Dendritic cell treated with granulocyte-macrophage colony-stimulating factor and Interleukin-4, amounts not matched to agents 40 ng/mL and 50 ng/mL, for 4 days (primary cell): ENCODE results near the gene LRRC3.

Experiments
- H3K27ac Mint-ChIP-seq: one replicate; pipeline ENCODE4 v1.8.0; 2022; ENCODE audit warnings: mild to moderate bottlenecking, mixed read lengths
- H3K27me3 Mint-ChIP-seq: one replicate; pipeline ENCODE4 v1.8.0; 2022; ENCODE audit warnings: mild to moderate bottlenecking, mixed read lengths
- H3K36me3 Mint-ChIP-seq: one replicate; pipeline ENCODE4 v1.8.0; 2022; ENCODE audit warnings: low read depth, mixed read lengths
- H3K4me1 Mint-ChIP-seq: one replicate; pipeline ENCODE4 v1.8.0; 2022; ENCODE audit warnings: low read depth, mixed read lengths
- H3K4me3 Mint-ChIP-seq: one replicate; pipeline ENCODE4 v1.8.0; 2022; ENCODE audit warnings: mild to moderate bottlenecking, moderate library complexity, mixed read lengths
- H3K9me3 Mint-ChIP-seq: one replicate; pipeline ENCODE4 v1.8.0; 2022; ENCODE audit warnings: mixed read lengths
- intact Hi-C: fragments of 100-400 bp; cut with micrococcal nuclease; formaldehyde crosslinking; loops from one replicate; pipeline ENCODE4 v1.15.0; 2022

The LRRC3 gene

GRCh38 chr21:44492567-44493385, 37.5 kb downstream of the LRRC3 start:
- H3K4me3 Mint-ChIP-seq = no peak overlapping the region
- H3K9me3 Mint-ChIP-seq = peaks cover 23% of the 10 kb centered on the region
- H3K27ac Mint-ChIP-seq = peak overlapping the region; percentile 77
- H3K27me3 Mint-ChIP-seq = peaks cover 43% of the 10 kb centered on the region
- H3K36me3 Mint-ChIP-seq = peaks cover 19% of the 10 kb centered on the region
- H3K4me1 Mint-ChIP-seq = peaks cover 25% of the 10 kb centered on the region
- intact Hi-C loops = no loop called here

GRCh38 chr21:44494418-44494817, 39.1 kb downstream of the LRRC3 start:
- Mint-ChIP-seq H3K27ac (no peak overlapping the region), H3K36me3 (peaks cover 19% of the 10 kb centered on the region), H3K9me3 (peaks cover 23% of the 10 kb centered on the region), H3K4me1 (peaks cover 27% of the 10 kb centered on the region), H3K4me3 (no peak overlapping the region), H3K27me3 (peaks cover 38% of the 10 kb centered on the region)
- intact Hi-C loops = no loop called here

- peaks cover 19% of the 10 kb centered on the region for H3K36me3 Mint-ChIP-seq
- peaks cover 23% of the 10 kb centered on the region for H3K9me3 Mint-ChIP-seq
- intact Hi-C loops = no loop called here
- peaks cover 36% of the 10 kb centered on the region for H3K27me3 Mint-ChIP-seq
- no peak overlapping the region for H3K4me3 Mint-ChIP-seq
- no peak overlapping the region for H3K27ac Mint-ChIP-seq
- peaks cover 27% of the 10 kb centered on the region for H3K4me1 Mint-ChIP-seq
Measured at GRCh38 chr21:44494956-44495355, 39.6 kb downstream of the LRRC3 start.

- Mint-ChIP-seq H3K4me3 (no peak overlapping the region), H3K4me1 (peaks cover 27% of the 10 kb centered on the region), H3K9me3 (peaks cover 23% of the 10 kb centered on the region), H3K36me3 (peaks cover 19% of the 10 kb centered on the region), H3K27me3 (peaks cover 34% of the 10 kb centered on the region), H3K27ac (no peak overlapping the region)
- intact Hi-C loops = no loop called here
Measured at GRCh38 chr21:44495611-44496563, 40.6 kb downstream of the LRRC3 start.

GRCh38 chr21:44496564-44497550, 41.5 kb downstream of the LRRC3 start:
- H3K4me3 Mint-ChIP-seq = no peak overlapping the region
- intact Hi-C loops = no loop called here
- H3K27ac Mint-ChIP-seq = peak overlapping the region; percentile 35

GRCh38 chr21:44497703-44498126, 42.4 kb downstream of the LRRC3 start:
- peaks cover 15% of the 10 kb centered on the region for H3K4me1 Mint-ChIP-seq
- peaks cover 12% of the 10 kb centered on the region for H3K9me3 Mint-ChIP-seq
- no peak overlapping the region for H3K4me3 Mint-ChIP-seq
- peaks cover 39% of the 10 kb centered on the region for H3K27me3 Mint-ChIP-seq
- intact Hi-C loops = no loop called here
- H3K36me3 Mint-ChIP-seq = peaks cover 7% of the 10 kb centered on the region
- H3K27ac Mint-ChIP-seq = peak overlapping the region; percentile 35

More at GRCh38 chr21:44496564-44497550, 41.5 kb downstream of the LRRC3 start:
- Mint-ChIP-seq H3K36me3 (peaks cover 16% of the 10 kb centered on the region), H3K9me3 (peaks cover 21% of the 10 kb centered on the region), H3K4me1 (peaks cover 24% of the 10 kb centered on the region), H3K27me3 (peaks cover 34% of the 10 kb centered on the region)

- peaks cover 4% of the 10 kb centered on the region for H3K9me3 Mint-ChIP-seq
- peaks cover 44% of the 10 kb centered on the region for H3K27me3 Mint-ChIP-seq
- intact Hi-C loops = no loop called here
- H3K36me3 Mint-ChIP-seq = no peaks in the 10 kb centered on the region
- H3K4me1 Mint-ChIP-seq = peaks cover 8% of the 10 kb centered on the region
- no peak overlapping the region for H3K27ac Mint-ChIP-seq
- no peak overlapping the region for H3K4me3 Mint-ChIP-seq
Measured at GRCh38 chr21:44498280-44499210, 43.2 kb downstream of the LRRC3 start.

GRCh38 chr21:44499211-44499560, 43.9 kb downstream of the LRRC3 start:
- intact Hi-C loops = no loop called here
- Mint-ChIP-seq H3K27ac (no peak overlapping the region), H3K36me3 (no peaks in the 10 kb centered on the region), H3K4me1 (peaks cover 14% of the 10 kb centered on the region), H3K27me3 (peaks cover 44% of the 10 kb centered on the region), H3K9me3 (peaks cover 5% of the 10 kb centered on the region), H3K4me3 (no peak overlapping the region)

- H3K4me3 Mint-ChIP-seq = no peak overlapping the region
- no peak overlapping the region for H3K27ac Mint-ChIP-seq
- H3K4me1 Mint-ChIP-seq = peaks cover 17% of the 10 kb centered on the region
- H3K27me3 Mint-ChIP-seq = peaks cover 40% of the 10 kb centered on the region
- H3K36me3 Mint-ChIP-seq = no peaks in the 10 kb centered on the region
- intact Hi-C loops = no loop called here
- H3K9me3 Mint-ChIP-seq = peaks cover 6% of the 10 kb centered on the region
Measured at GRCh38 chr21:44499631-44500030, 44.3 kb downstream of the LRRC3 start.

- Mint-ChIP-seq H3K36me3 (no peaks in the 10 kb centered on the region), H3K4me3 (no peak overlapping the region), H3K4me1 (peaks cover 17% of the 10 kb centered on the region), H3K27me3 (peaks cover 36% of the 10 kb centered on the region), H3K9me3 (peaks cover 6% of the 10 kb centered on the region), H3K27ac (no peak overlapping the region)
- intact Hi-C loops = no loop called here
Measured at GRCh38 chr21:44500111-44500510, 44.8 kb downstream of the LRRC3 start.

- no peaks in the 10 kb centered on the region for H3K36me3 Mint-ChIP-seq
- H3K27me3 Mint-ChIP-seq = peaks cover 27% of the 10 kb centered on the region
- H3K27ac Mint-ChIP-seq = peak overlapping the region; percentile 56
- intact Hi-C loops = no loop called here
- H3K9me3 Mint-ChIP-seq = peaks cover 6% of the 10 kb centered on the region
- no peak overlapping the region for H3K4me3 Mint-ChIP-seq
- H3K4me1 Mint-ChIP-seq = peaks cover 15% of the 10 kb centered on the region
Measured at GRCh38 chr21:44502171-44502958, 47.1 kb downstream of the LRRC3 start.
